HL-60 (cell line): ENCODE data around the gene TBCCD1.
A peak's percentile ranks its signal among the peaks of the same experiment; 100 is the strongest.
"Not testable (repeated sequence)": the region's sequence is repeated elsewhere in the genome, so short reads cannot be mapped to it uniquely, and the experiment has no call there.

Source experiments
- DNase-seq, 2 experiments: peaks; one replicate each; pipeline ENCODE4 v3.0.0-alpha.2; 2010 to 2020; ENCODE audit warnings: low read depth in 1 of 2, low spot score in 1 of 2
- H3K27ac ChIP-seq: fragments of 250-450 bp; sonication (Bioruptor Pico); replicated peaks from 2 replicates; pipeline ENCODE4 v1.5.1; 2020; ENCODE audit warnings: mild to moderate bottlenecking, moderate library complexity
- H3K27me3 ChIP-seq: fragments of 250-450 bp; sonication (Bioruptor Pico); 2 replicates; pipeline ENCODE4 v1.5.1; 2021; ENCODE audit warnings: mild to moderate bottlenecking, moderate library complexity; ENCODE audit not compliant: insufficient read depth, poor library complexity, severe bottlenecking
- H3K4me3 ChIP-seq: replicated peaks from 2 replicates; pipeline ENCODE4 v1.5.1; 2011; ENCODE audit warnings: mild to moderate bottlenecking, control low read depth, low read length; ENCODE audit not compliant: insufficient read depth
- CTCF ChIP-seq: IDR thresholded peaks from one replicate; pipeline ENCODE4 v1.5.1; 2011; ENCODE audit warnings: low read length, control low read depth, inconsistent platforms; ENCODE audit not compliant: insufficient read depth
- GABPA ChIP-seq: IDR thresholded peaks from 2 replicates; pipeline ENCODE4 v1.6.1; 2012; ENCODE audit warnings: low read depth
- POLR2AphosphoS5 ChIP-seq: IDR thresholded peaks from 2 replicates; pipeline ENCODE4 v1.6.1; 2012; ENCODE audit warnings: low read depth
- REST ChIP-seq: IDR thresholded peaks from 2 replicates; pipeline ENCODE4 v1.6.1; 2012; ENCODE audit warnings: low read depth; ENCODE audit not compliant: insufficient replicate concordance
- SPI1 ChIP-seq: IDR thresholded peaks from 2 replicates; pipeline ENCODE4 v1.6.1; 2012; ENCODE audit warnings: low read depth, mild to moderate bottlenecking, borderline replicate concordance

Gene TBCCD1

GRCh38 chr3:186536883-186537844, 30.0 kb downstream of the TBCCD1 start:
- TF ChIP-seq CTCF (no peak), SPI1 (peak; percentile 68)
- Histone ChIP-seq H3K4me3 (no peak overlapping the region), H3K27ac (peak overlapping the region; percentile 29), H3K27me3 (no peaks in the 10 kb centered on the region)
- DNase-seq: peak in 1 of 2 experiments; percentile 38

- Histone ChIP-seq H3K4me3 (no peak overlapping the region), H3K27me3 (no peaks in the 10 kb centered on the region), H3K27ac (peak overlapping the region; percentile 82)
- DNase-seq: peak; percentile 77 to 84
- TF ChIP-seq REST: no peak
- peak; percentile 93 for TF ChIP-seq SPI1
- TF ChIP-seq POLR2AphosphoS5: peak; percentile 69
Observed at GRCh38 chr3:186534113-186534669, 32.9 kb downstream of the TBCCD1 start.

- H3K4me3 ChIP-seq: no peak overlapping the region
- DNase-seq: peak in 1 of 2 experiments; percentile 82
- TF ChIP-seq SPI1 (0 out of 2 replicates have a peak, but pooled peaks have one; percentile 33), GABPA (no peak), POLR2AphosphoS5 (no peak)
- H3K27ac ChIP-seq: peak overlapping the region; percentile 48
- no peaks in the 10 kb centered on the region for H3K27me3 ChIP-seq
Observed at GRCh38 chr3:186532598-186533072, 34.5 kb downstream of the TBCCD1 start.

- DNase-seq, H3K27me3 ChIP-seq, H3K27ac ChIP-seq, H3K4me3 ChIP-seq: not testable (repeated sequence)
Observed at GRCh38 chr3:186531694-186532093, 35.4 kb downstream of the TBCCD1 start.

GRCh38 chr3:186530415-186530814, 36.7 kb downstream of the TBCCD1 start:
- no peak for TF ChIP-seq POLR2AphosphoS5
- no peak for TF ChIP-seq SPI1
- no peak for TF ChIP-seq REST
- no peaks in the 10 kb centered on the region for H3K27me3 ChIP-seq
- DNase-seq: no peak
- H3K27ac ChIP-seq: no peak overlapping the region; the same call in 1 of the 2 replicates
- H3K4me3 ChIP-seq: no peak overlapping the region
